Uterus (tissue), 4 donors: ENCODE measurements around the gene WFDC10B. TPM values are rescaled to one million over a fixed set of nuclear protein-coding genes. Genes with fewer than 3 reads are reported as not detected.
"Not testable (repeated sequence)": the region's sequence is repeated elsewhere in the genome, so short reads cannot be mapped to it uniquely, and the experiment has no call there.

ENCODE experiments used
- DNase-seq, 2 donors: peaks; one replicate each; pipeline ENCODE4 v3.0.0-alpha.2; 2019 to 2020
- H3K27ac ChIP-seq, 2 donors: fragments of 200-600 bp; sonication (generic); 1 replicate in 1 of 2; 2 replicates in 1 of 2; pipeline ENCODE4 v1.5.1; 2016 to 2018
- H3K27me3 ChIP-seq, 2 donors: fragments of 200-600 bp; sonication (generic); one replicate each; pipeline ENCODE4 v1.5.1; 2018 to 2019; ENCODE audit warnings: control low read depth in 1 of 2
- H3K36me3 ChIP-seq, 2 donors: fragments of 200-600 bp; sonication (generic); one replicate each; pipeline ENCODE4 v1.5.1; 2019; ENCODE audit warnings: control low read depth in 1 of 2
- H3K4me1 ChIP-seq, 2 donors: fragments of 200-600 bp; sonication (generic); one replicate each; pipeline ENCODE4 v1.5.1; 2018 to 2019; ENCODE audit warnings: control low read depth in 1 of 2
- H3K4me3 ChIP-seq, 2 donors: fragments of 200-600 bp; sonication (generic); 1 replicate in 1 of 2; 2 replicates in 1 of 2; pipeline ENCODE4 v1.5.1; 2018 to 2019; ENCODE audit warnings: mild to moderate bottlenecking in 1 of 2
- H3K9me3 ChIP-seq, 2 donors: fragments of 200-600 bp; sonication (generic); one replicate each; pipeline ENCODE4 v1.5.1; 2019; ENCODE audit warnings: control low read depth in 1 of 2
- CTCF ChIP-seq, 4 experiments: fragments of 200-600 bp in 2 of 4; fragments of 450-650 bp in 2 of 4; sonication (generic) in 2 of 4; IDR thresholded peaks; one replicate each; pipeline ENCODE4 v1.5.1; 2016 to 2019; ENCODE audit warnings: antibody characterized with exemption in 4 of 4, mild to moderate bottlenecking in 2 of 4, moderate library complexity in 1 of 4
- POLR2A ChIP-seq, 2 donors: fragments of 450-650 bp; IDR thresholded peaks; one replicate each; pipeline ENCODE4 v1.6.1; 2016; ENCODE audit warnings: antibody characterized with exemption in 2 of 2, mild to moderate bottlenecking in 1 of 2, moderate library complexity in 1 of 2
- intact Hi-C: fragments of 100-400 bp; cut with DNase I; formaldehyde crosslinking; loops from one replicate; pipeline ENCODE4 v1.15.1; 2023; ENCODE audit warnings: low total_unique reads
- microRNA-seq: library from miRNA; unstranded; fragments of <30 nt; microRNA quantifications from one replicate; pipeline ENCODE4, GENCODE V29; 2016; ENCODE audit warnings: borderline microRNAs expressed, borderline replicate concordance
- small RNA-seq: library from RNA; depleted of rRNA; stranded (forward); fragments of <200 nt; gene quantifications from one replicate; pipeline ENCODE3, GENCODE V24; 2016
- total RNA-seq, 4 donors: library from RNA; depleted of rRNA in 3 of 4; stranded (reverse); fragments of >200 nt in 3 of 4; gene quantifications; one replicate each; pipeline versions ENCODE4 v1.1.0 to v1.2.4, GENCODE V29; 2014 to 2023
- donor health status: DM: yes; HTN: yes; CAD: no.

WFDC10B gene
- total RNA-seq, 4 donors from 2014 or later, result not detected

- no peak for TF ChIP-seq CTCF (IDR thresholded peaks at IDR 0.05)
- TF ChIP-seq POLR2A (IDR thresholded peaks at IDR 0.05), result no peak
- Histone ChIP-seq H3K27ac (no peak overlapping the region), H3K9me3 (no peaks in the 10 kb centered on the region), H3K27me3 (no peaks in the 10 kb centered on the region), H3K36me3 (no peaks in the 10 kb centered on the region), H3K4me3 (no peak overlapping the region), H3K4me1 (no peaks in the 10 kb centered on the region)
- DNase-seq, result no peak
- intact Hi-C loops, result no loop called here
These were observed 57.9 kb downstream of the WFDC10B start for GRCh38 chr20:45646875-45647274.

- H3K4me3 ChIP-seq, DNase-seq, H3K27me3 ChIP-seq, H3K36me3 ChIP-seq, H3K4me1 ChIP-seq, H3K9me3 ChIP-seq, H3K27ac ChIP-seq, intact Hi-C loops: not testable (repeated sequence)
These were observed 59.0 kb downstream of the WFDC10B start for GRCh38 chr20:45645869-45646268.

- intact Hi-C loops, H3K36me3 ChIP-seq, DNase-seq, H3K4me3 ChIP-seq, H3K27me3 ChIP-seq, H3K27ac ChIP-seq, H3K4me1 ChIP-seq, H3K9me3 ChIP-seq: not testable (repeated sequence)
These were observed 63.7 kb downstream of the WFDC10B start for GRCh38 chr20:45641076-45641475.

- Histone ChIP-seq H3K9me3 (peaks cover 0 to 3% of the 10 kb centered on the region in 2 donors), H3K27ac (no peak overlapping the region), H3K36me3 (no peaks in the 10 kb centered on the region), H3K27me3 (no peaks in the 10 kb centered on the region), H3K4me3 (no peak overlapping the region), H3K4me1 (no peaks in the 10 kb centered on the region)
- DNase-seq, result no peak
- TF ChIP-seq POLR2A (IDR thresholded peaks at IDR 0.05) (no peak), CTCF (IDR thresholded peaks at IDR 0.05) (no peak)
- intact Hi-C loops, result no loop called here
These were observed 65.1 kb downstream of the WFDC10B start for GRCh38 chr20:45639687-45640086.

- Histone ChIP-seq H3K9me3 (peaks cover 0 to 3% of the 10 kb centered on the region in 2 donors), H3K27ac (no peak overlapping the region), H3K4me3 (no peak overlapping the region), H3K36me3 (no peaks in the 10 kb centered on the region), H3K27me3 (no peaks in the 10 kb centered on the region), H3K4me1 (no peaks in the 10 kb centered on the region)
- no peak for DNase-seq
- TF ChIP-seq CTCF (IDR thresholded peaks at IDR 0.05), result no peak
- TF ChIP-seq POLR2A (IDR thresholded peaks at IDR 0.05), result no peak
- intact Hi-C loops, result no loop called here
These were observed 68.3 kb downstream of the WFDC10B start for GRCh38 chr20:45636513-45636912.

Small RNA genes within 50 kb of the gene (microRNA-seq; reads per million reads assigned to microRNA genes)
- gene MIR3617, result not detected

Small RNA genes within 50 kb of the gene (small RNA-seq; reads per million reads assigned to genes)
- gene MIR3617, result not detected
- gene SPINT5P, result not detected

Other genes starting within 250 kb of the WFDC10B start
- 10 to 100 TPM in 2 of 4 donors, 1 to 10 TPM in 1, not detected in 1; 7.9 to 18.3 (median 15.5) TPM for gene WFDC2, start 235.3 kb downstream of the WFDC10B start, total RNA-seq
- not detected for gene SPINT3, start 189.4 kb downstream of the WFDC10B start, total RNA-seq
- not detected for gene WFDC6, start 165.5 kb downstream of the WFDC10B start, total RNA-seq
- gene EPPIN, start 157.6 kb downstream of the WFDC10B start, total RNA-seq, result under 1 TPM in 1 of 4 donors, not detected in 3; 0.97 TPM
- gene WFDC8, start 125.7 kb downstream of the WFDC10B start, total RNA-seq, result not detected
- not detected for gene WFDC10A, start 75.3 kb downstream of the WFDC10B start, total RNA-seq
- not detected for gene WFDC9, start 73.7 kb downstream of the WFDC10B start, total RNA-seq
- not detected for gene WFDC11, start 34.8 kb downstream of the WFDC10B start, total RNA-seq
- gene WFDC13, start 3.0 kb downstream of the WFDC10B start, total RNA-seq, result not detected
- gene SPINT4, start 17.3 kb upstream of the WFDC10B start, total RNA-seq, result not detected
- 1 to 10 TPM in 1 of 4 donors, not detected in 3; 2.0 TPM for gene WFDC3, start 86.9 kb upstream of the WFDC10B start, total RNA-seq
- 10 to 100 TPM; 11.2 to 29.8 (median 17.1) TPM for gene DNTTIP1, start 86.9 kb upstream of the WFDC10B start, total RNA-seq
- gene UBE2C, start 107.6 kb upstream of the WFDC10B start, total RNA-seq, result 10 to 100 TPM in 1 of 4 donors, not detected in 3; 12.4 TPM
- 1 to 10 TPM in 1 of 4 donors, under 1 TPM in 1, not detected in 2; 0.59 to 1.3 TPM for gene TNNC2, start 122.3 kb upstream of the WFDC10B start, total RNA-seq
- 100 to 1,000 TPM in 1 of 4 donors, 10 to 100 TPM in 3; 56.5 to 145 (median 63.2) TPM for gene SNX21, start 128.8 kb upstream of the WFDC10B start, total RNA-seq
- gene ACOT8, start 152.4 kb upstream of the WFDC10B start, total RNA-seq, result 10 to 100 TPM; 17.2 to 31.5 (median 23.5) TPM
- 1 to 10 TPM; 3.1 to 9.2 (median 4.3) TPM for gene ZSWIM3, start 152.6 kb upstream of the WFDC10B start, total RNA-seq
- 10 to 100 TPM in 1 of 4 donors, 1 to 10 TPM in 2, under 1 TPM in 1; 0.77 to 12.2 (median 3.3) TPM for gene ZSWIM1, start 176.2 kb upstream of the WFDC10B start, total RNA-seq
- 10 to 100 TPM in 1 of 4 donors, 1 to 10 TPM in 3; 2.6 to 16.2 (median 6.0) TPM for gene SPATA25, start 182.6 kb upstream of the WFDC10B start, total RNA-seq
- gene NEURL2, start 186.2 kb upstream of the WFDC10B start, total RNA-seq, result 10 to 100 TPM in 1 of 4 donors, 1 to 10 TPM in 2, under 1 TPM in 1; 0.29 to 11.5 (median 4.7) TPM
- gene CTSA, start 186.3 kb upstream of the WFDC10B start, total RNA-seq, result 10 to 100 TPM; 20.6 to 66.9 (median 32.5) TPM
- 100 to 1,000 TPM in 2 of 4 donors, 10 to 100 TPM in 2; 31.2 to 221 (median 113) TPM for gene PLTP, start 207.1 kb upstream of the WFDC10B start, total RNA-seq
- gene PCIF1, start 229.7 kb upstream of the WFDC10B start, total RNA-seq, result 10 to 100 TPM; 11.0 to 71.0 (median 40.0) TPM